Right forelimb (tissue), 1 donor: Measurements from ENCODE around the gene B4GALT5.
"Not testable (repeated sequence)": the region's sequence is repeated elsewhere in the genome, so short reads cannot be mapped to it uniquely, and the experiment has no call there.

Experiments used
- DNase-seq: peaks from one replicate; pipeline ENCODE4 v3.0.0-alpha.2; 2018

The B4GALT5 gene

GRCh38 chr20:49624317-49624716, 89.4 kb downstream of the B4GALT5 start:
- DNase-seq = no peak

GRCh38 chr20:49622243-49622642, 91.4 kb downstream of the B4GALT5 start:
- DNase-seq = no peak

- DNase-seq = no peak
Measured at GRCh38 chr20:49620364-49621240, 93.1 kb downstream of the B4GALT5 start.

GRCh38 chr20:49619113-49620048, 94.3 kb downstream of the B4GALT5 start:
- DNase-seq = no peak

- DNase-seq = no peak
Measured at GRCh38 chr20:49618289-49618688, 95.4 kb downstream of the B4GALT5 start.

- DNase-seq = not testable (repeated sequence)
Measured at GRCh38 chr20:49617394-49617793, 96.3 kb downstream of the B4GALT5 start.

- no peak for DNase-seq
Measured at GRCh38 chr20:49616154-49617007, 97.3 kb downstream of the B4GALT5 start.

GRCh38 chr20:49615401-49616153, 98.1 kb downstream of the B4GALT5 start:
- no peak for DNase-seq

GRCh38 chr20:49615051-49615400, 98.7 kb downstream of the B4GALT5 start:
- DNase-seq = not testable (repeated sequence)

GRCh38 chr20:49614338-49615050, 99.2 kb downstream of the B4GALT5 start:
- no peak for DNase-seq

GRCh38 chr20:49612127-49612738, 101.4 kb downstream of the B4GALT5 start:
- DNase-seq = no peak

- DNase-seq = not testable (repeated sequence)
Measured at GRCh38 chr20:49611539-49612126, 102.0 kb downstream of the B4GALT5 start.

GRCh38 chr20:49610691-49611538, 102.8 kb downstream of the B4GALT5 start:
- peak; percentile 86 for DNase-seq

- DNase-seq = peak; percentile 81
Measured at GRCh38 chr20:49608752-49609670, 104.7 kb downstream of the B4GALT5 start.

- DNase-seq = no peak
Measured at GRCh38 chr20:49607568-49607967, 106.1 kb downstream of the B4GALT5 start.

GRCh38 chr20:49603209-49603627, 110.5 kb downstream of the B4GALT5 start:
- peak; percentile 74 for DNase-seq

GRCh38 chr20:49602345-49603208, 111.1 kb downstream of the B4GALT5 start:
- no peak for DNase-seq
